Mesenteric fat pad (tissue), 1 donor: ENCODE results near the gene RB1. TPM values are rescaled to one million over a fixed set of nuclear protein-coding genes. Genes with fewer than 3 reads are reported as not detected.

Experiments used
- DNase-seq: peaks from one replicate; pipeline ENCODE4 v3.0.0-alpha.2; 2020; ENCODE audit warnings: low spot score
- total RNA-seq: library from RNA; stranded (reverse); fragmentation: NEBNext Ultra II Directional; extraction: Animal tissue kit (Norgen Biotek cat#: 25700); gene quantifications from one replicate; pipeline ENCODE4 v1.2.1, GENCODE V29; 2021
- donor health status: DM: yes; HTN: yes; CAD: no.

RB1 gene
- total RNA-seq, 1 donor from 2014 or later: 43.9 TPM

GRCh38 chr13:48492470-48493065 is 189.0 kb downstream of the RB1 start:
- DNase-seq: no peak

GRCh38 chr13:48493066-48493765 is 189.7 kb downstream of the RB1 start:
- DNase-seq: no peak

GRCh38 chr13:48493851-48494250 is 190.3 kb downstream of the RB1 start:
- DNase-seq: no peak

- DNase-seq: no peak
Measured at GRCh38 chr13:48494874-48495273, 191.3 kb downstream of the RB1 start.

DNA sequence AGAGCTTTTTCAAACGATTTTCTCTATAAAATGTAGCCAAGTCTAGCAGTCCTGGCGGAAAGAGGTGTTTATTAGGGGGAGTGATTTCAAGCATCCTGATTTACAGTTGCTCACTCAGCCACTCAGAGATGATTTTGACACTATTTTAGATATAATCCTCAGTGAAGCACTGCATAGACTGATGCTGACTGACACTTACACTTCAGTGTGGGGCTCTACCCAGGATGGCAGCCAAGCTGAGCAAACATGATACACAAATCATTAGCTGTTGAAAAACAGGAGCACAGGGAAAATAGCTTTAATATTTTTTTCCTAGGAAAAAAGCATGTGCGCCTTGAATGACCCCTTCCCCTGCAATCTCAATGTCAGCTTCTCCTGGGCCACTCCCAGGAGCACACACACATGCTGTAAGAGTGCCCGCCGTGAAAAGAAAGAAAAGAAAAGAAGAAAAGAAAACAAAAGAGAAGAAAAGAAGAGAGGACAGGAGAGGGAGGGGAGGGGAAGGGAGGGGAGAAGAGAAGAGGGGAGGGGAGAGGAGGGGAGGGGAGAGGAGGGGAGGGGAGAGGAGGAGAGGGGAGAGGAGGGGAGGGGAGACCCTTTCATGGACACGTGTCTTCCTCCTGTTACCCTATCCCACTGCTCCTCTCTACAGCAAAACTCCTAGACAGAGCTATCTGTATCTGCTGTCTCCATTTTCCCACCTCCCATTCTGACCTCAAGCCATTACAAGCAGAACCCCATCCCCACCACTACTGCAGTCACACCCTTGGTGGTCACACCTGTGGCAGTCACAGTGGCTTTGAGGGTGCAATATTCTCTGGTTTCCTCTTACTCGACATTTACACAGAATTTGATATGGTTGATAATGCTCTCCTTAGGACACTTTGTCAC is 193.0 kb downstream of the RB1 start:
- DNase-seq: no peak

GRCh38 chr13:48497669-48498068 is 194.1 kb downstream of the RB1 start:
- DNase-seq: no peak

- no peak for DNase-seq
Measured at GRCh38 chr13:48500652-48501197, 197.2 kb downstream of the RB1 start.

GRCh38 chr13:48501705-48502104 is 198.2 kb downstream of the RB1 start:
- no peak for DNase-seq

DNA sequence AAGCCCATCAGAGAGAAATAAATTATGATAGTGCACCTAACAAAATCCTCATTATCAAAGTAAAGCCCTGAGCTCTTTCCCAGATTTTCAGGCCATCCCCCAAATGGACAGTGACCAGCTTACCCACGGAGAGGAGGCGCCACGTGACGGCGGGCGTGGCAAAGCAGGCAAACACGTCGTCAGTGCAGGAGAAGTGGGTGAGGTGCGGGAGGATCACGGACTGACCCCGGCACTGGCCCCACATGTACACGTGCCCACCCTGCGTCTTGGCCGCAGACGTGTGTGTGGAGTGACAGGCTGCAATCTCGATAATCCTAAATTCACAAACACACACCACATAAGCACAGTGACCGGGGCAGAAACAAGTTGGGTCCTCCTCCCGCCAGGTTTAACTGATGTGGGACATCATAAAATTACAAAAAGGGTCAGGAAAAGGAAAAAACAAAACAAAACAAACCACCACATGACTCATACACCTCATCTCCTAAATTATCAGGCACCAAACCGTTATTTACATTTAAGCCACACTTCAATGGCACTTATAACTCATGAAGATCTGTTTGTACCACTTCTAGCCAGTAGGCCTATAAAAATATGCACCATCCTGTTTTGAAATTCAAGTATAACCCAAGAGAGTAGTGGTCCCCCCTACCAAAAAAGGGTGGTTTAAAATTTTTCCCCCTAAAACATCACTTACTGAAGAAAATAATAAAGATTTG is 199.2 kb downstream of the RB1 start:
- no peak for DNase-seq

GRCh38 chr13:48504606-48505005 is 201.1 kb downstream of the RB1 start:
- no peak for DNase-seq

DNA sequence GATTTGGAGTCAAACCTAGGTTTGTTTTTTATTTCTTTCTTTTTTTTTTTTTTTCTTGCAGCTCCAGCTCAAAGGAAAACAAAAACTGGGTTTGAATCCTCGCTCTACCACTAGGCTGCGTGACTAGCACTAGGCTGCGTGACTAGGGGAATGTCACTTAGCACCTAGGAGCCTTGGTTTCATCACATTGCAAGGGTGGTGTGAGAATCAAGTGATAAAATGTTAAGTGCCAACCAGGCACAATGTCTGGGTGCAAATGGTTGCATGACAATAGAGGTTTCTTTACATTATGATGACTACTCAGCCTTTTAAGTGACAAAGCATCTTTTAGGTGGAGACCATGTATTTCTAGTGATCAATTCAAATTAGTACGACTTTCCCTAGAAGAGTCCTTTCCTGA is 201.5 kb downstream of the RB1 start:
- no peak for DNase-seq

DNA sequence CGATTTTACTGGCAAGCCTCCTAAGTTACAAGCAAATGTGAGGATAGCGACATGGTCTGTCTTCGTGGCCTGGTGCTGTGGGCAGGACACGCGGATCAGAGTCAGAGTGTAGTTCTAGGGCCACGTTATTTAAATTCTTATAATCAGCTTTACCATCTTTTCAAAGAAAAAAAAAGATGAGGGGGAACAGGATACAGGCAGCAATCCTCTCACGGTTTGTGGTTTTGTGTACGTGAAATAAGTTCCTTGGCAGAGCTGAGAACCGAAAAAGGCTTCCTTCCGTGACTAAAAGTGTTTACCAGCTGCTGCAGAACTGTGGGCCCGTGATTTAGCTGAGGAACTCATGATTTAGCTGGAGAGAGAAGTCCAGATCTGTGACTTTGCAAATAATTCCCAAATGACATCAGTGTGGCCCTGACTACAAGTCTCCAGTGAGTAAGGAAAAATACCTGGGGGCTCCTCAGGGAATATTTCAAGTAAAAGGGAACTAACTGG is 202.1 kb downstream of the RB1 start:
- no peak for DNase-seq

- DNase-seq: no peak
Measured at GRCh38 chr13:48506092-48506701, 202.6 kb downstream of the RB1 start.

GRCh38 chr13:48507021-48507420 is 203.5 kb downstream of the RB1 start:
- DNase-seq: no peak

GRCh38 chr13:48508011-48508410 is 204.5 kb downstream of the RB1 start:
- no peak for DNase-seq

GRCh38 chr13:48510698-48511097 is 207.1 kb downstream of the RB1 start:
- no peak for DNase-seq

DNA sequence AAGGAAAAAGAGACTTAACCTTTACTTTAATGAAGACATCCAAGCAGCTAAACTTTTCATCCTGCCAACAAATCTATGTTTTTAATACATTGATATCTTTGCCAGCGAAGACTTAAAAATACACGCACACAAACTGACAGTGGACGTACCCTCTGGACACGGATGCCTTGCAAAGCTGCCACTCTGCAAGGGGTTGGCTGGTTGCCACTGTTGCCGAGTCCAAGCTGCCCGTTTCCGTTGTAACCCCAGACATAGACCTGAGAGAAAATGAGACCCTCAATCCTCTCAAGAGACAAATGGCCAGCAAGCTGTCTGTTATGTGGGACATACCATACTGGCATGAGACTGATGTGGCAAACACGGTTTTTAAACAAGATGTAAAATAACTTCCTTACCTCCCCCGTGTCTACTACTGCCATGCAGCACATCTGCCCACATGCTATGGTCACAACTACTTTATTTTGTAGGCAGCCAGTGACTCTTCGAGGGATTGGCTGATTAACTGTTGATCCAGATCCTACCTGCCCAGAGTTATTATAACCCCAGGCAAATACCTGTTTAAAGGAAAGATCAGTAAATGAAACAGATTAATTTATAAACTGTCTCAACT is 208.2 kb downstream of the RB1 start:
- DNase-seq: no peak

DNA sequence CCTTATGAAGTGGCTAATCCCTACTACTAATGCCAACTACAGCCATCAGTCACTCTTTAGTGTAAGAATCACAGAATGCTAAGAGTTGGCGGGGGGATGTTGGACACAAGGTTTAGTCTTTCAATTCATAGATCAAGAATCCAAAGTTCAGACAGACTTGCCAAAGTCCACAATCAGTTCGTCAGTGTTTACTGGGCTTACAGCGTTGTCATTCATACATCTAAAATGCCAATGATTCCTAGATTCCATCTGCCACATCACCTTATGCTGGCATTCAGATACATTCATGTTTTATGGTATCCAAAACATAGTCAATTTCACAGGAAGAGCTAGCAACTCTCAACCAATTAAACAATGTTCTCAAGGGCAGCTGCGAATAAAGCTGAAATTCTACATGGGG is 211.2 kb downstream of the RB1 start:
- DNase-seq: no peak

GRCh38 chr13:48515732-48516131 is 212.2 kb downstream of the RB1 start:
- DNase-seq: no peak

DNA sequence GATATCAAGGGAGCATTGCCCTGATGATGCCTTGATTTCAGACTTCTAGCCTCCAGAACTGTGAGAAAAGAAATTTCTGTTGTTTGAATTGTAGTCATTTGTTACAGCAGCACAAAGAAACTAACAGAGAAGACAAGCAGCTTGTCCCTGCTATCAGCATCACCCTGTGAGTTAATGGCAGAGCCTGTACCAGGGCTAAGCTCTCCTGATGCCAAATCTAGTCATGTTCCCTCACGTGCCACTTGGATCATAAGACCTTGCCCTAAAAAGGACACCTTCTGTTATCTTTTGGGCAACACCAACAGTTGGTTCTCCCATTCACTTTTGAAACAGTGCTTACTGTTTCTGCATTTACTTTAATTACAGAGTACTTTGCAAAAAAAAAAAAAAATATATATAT is 214.5 kb downstream of the RB1 start:
- no peak for DNase-seq
